RWPE2 (cell line): ENCODE data around the gene KLHL28.

ENCODE experiments used
- ATAC-seq: fragments of 200-7000 bp; cut with Tn5 transposase; 3 replicates; pipeline ENCODE4 v1.9.1; 2021; ENCODE audit warnings: low read depth
- DNase-seq: peaks from one replicate; pipeline ENCODE4 v3.0.0-alpha.2; 2020; ENCODE audit warnings: low spot score
- H3K27ac ChIP-seq: fragments of 450-650 bp; 2 replicates; pipeline ENCODE4 v1.5.1; 2017; ENCODE audit warnings: mild to moderate bottlenecking; ENCODE audit not compliant: poor library complexity, severe bottlenecking
- H3K27me3 ChIP-seq: fragments of 250-450 bp; sonication (Bioruptor Pico); 2 replicates; pipeline ENCODE4 v1.5.1; 2021; ENCODE audit warnings: mild to moderate bottlenecking, moderate library complexity; ENCODE audit not compliant: insufficient read depth, poor library complexity, severe bottlenecking
- H3K36me3 ChIP-seq: fragments of 250-450 bp; sonication (Bioruptor Pico); 2 replicates; pipeline ENCODE4 v1.5.1; 2020; ENCODE audit warnings: low read depth, mild to moderate bottlenecking, moderate library complexity
- H3K4me1 ChIP-seq: fragments of 250-450 bp; sonication (Bioruptor Pico); 2 replicates; pipeline ENCODE4 v1.5.1; 2021; ENCODE audit warnings: mild to moderate bottlenecking, moderate library complexity; ENCODE audit not compliant: insufficient read depth, poor library complexity, severe bottlenecking
- H3K4me3 ChIP-seq: fragments of 250-450 bp; sonication (Bioruptor Pico); 2 replicates; pipeline ENCODE4 v1.5.1; 2021; ENCODE audit warnings: mild to moderate bottlenecking, moderate library complexity; ENCODE audit not compliant: severe bottlenecking
- H3K9me3 ChIP-seq: fragments of 250-450 bp; sonication (Bioruptor Pico); 2 replicates; pipeline ENCODE4 v1.5.1; 2021; ENCODE audit warnings: mild to moderate bottlenecking, moderate library complexity; ENCODE audit not compliant: severe bottlenecking
- TF ChIP-seq, protein P1 (sequence below): fragments of 450-650 bp; IDR thresholded peaks from one replicate; pipeline ENCODE4 v1.5.1; 2017; ENCODE audit warnings: mild to moderate bottlenecking, moderate library complexity; ENCODE audit not compliant: poor library complexity, severe bottlenecking

The KLHL28 gene

DNA sequence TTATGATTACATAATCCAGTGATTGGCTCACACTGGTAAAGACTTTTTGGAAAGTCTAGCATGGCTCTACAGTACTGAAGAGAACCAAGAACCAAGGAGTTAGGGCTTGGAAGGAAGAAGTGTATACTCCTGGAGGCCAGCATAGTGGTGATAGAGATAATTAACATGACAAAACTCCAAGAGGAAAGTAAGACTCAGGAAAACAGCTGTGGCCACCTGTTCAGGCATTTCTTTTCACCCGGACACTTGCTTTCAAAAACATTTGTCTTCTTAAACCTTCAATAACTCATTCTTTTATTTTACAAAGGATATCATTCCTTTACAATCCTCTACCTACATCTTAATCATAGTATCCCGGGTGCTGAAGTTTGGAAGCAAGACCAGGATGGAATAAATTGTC is 50.9 kb downstream of the KLHL28 start:
- peaks cover 3% of the 10 kb centered on the region; the same call in 1 of the 2 replicates for H3K36me3 ChIP-seq
- ATAC-seq (no peak), DNase-seq (no peak)
- H3K27me3 ChIP-seq = no peaks in the 10 kb centered on the region
- no peaks in the 10 kb centered on the region for H3K9me3 ChIP-seq
- no peaks in the 10 kb centered on the region for H3K4me1 ChIP-seq
- no peak overlapping the region for H3K27ac ChIP-seq
- H3K4me3 ChIP-seq = no peak overlapping the region
- TF ChIP-seq, protein P1, sequence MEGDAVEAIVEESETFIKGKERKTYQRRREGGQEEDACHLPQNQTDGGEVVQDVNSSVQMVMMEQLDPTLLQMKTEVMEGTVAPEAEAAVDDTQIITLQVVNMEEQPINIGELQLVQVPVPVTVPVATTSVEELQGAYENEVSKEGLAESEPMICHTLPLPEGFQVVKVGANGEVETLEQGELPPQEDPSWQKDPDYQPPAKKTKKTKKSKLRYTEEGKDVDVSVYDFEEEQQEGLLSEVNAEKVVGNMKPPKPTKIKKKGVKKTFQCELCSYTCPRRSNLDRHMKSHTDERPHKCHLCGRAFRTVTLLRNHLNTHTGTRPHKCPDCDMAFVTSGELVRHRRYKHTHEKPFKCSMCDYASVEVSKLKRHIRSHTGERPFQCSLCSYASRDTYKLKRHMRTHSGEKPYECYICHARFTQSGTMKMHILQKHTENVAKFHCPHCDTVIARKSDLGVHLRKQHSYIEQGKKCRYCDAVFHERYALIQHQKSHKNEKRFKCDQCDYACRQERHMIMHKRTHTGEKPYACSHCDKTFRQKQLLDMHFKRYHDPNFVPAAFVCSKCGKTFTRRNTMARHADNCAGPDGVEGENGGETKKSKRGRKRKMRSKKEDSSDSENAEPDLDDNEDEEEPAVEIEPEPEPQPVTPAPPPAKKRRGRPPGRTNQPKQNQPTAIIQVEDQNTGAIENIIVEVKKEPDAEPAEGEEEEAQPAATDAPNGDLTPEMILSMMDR = no peak

- Histone ChIP-seq H3K4me1 (peaks cover 9% of the 10 kb centered on the region), H3K27ac (no peak overlapping the region), H3K4me3 (no peak overlapping the region), H3K9me3 (no peaks in the 10 kb centered on the region), H3K27me3 (no peaks in the 10 kb centered on the region), H3K36me3 (peaks cover 14% of the 10 kb centered on the region)
- TF ChIP-seq, protein P1 = no peak
- ATAC-seq (no peak), DNase-seq (no peak)
Observed at GRCh38 chr14:44901696-44902095, 60.1 kb downstream of the KLHL28 start.

DNA sequence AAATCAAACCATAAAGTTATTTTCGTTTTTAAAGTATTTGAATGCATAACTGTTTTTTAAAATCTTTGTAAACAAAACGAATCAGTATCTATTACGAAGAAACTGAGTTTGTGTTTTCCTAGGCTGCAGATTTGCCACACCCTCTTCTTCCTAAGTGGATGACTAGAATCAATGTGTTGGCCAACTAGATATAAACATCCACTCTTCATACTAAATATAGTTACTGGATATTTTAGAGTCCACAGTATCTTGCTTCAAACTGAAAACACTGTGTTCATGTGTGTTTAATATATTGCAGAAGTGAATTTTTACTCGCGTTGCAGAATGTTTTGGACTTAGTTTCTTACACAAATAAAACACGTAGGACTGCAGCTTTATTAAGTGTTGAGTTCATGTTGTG is 63.2 kb downstream of the KLHL28 start:
- Histone ChIP-seq H3K27ac (no peak overlapping the region), H3K4me3 (peak overlapping the region; percentile 91), H3K4me1 (peaks cover 18% of the 10 kb centered on the region), H3K9me3 (no peaks in the 10 kb centered on the region), H3K36me3 (no peaks in the 10 kb centered on the region), H3K27me3 (no peaks in the 10 kb centered on the region)
- TF ChIP-seq, protein P1 = no peak
- no peak for DNase-seq
- no peak for ATAC-seq

DNA sequence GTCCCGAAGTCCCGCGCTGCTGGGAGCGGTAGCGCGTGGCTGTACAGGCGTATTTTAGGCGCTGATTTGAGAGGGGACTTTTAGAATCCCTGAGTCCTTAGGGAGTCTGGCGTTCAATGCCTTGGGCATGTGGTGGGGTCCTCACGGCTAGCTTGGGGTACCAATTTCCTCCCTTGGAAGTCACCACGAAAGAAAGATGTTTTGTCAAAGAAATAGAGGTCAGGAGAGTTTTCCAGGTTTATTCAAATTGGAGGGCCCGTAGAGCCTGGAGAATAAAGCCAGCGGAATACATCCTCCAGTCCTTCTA is 63.9 kb downstream of the KLHL28 start:
- peak; percentile 55 for ATAC-seq
- H3K27me3 ChIP-seq = no peaks in the 10 kb centered on the region
- no peaks in the 10 kb centered on the region for H3K9me3 ChIP-seq
- peak overlapping the region; percentile 71 for H3K27ac ChIP-seq
- TF ChIP-seq, protein P1 = no peak
- no peak for DNase-seq
- peaks cover 18% of the 10 kb centered on the region for H3K4me1 ChIP-seq
- H3K4me3 ChIP-seq = peak overlapping the region; percentile 91
- no peaks in the 10 kb centered on the region for H3K36me3 ChIP-seq

GRCh38 chr14:44897041-44897844 is 64.5 kb downstream of the KLHL28 start:
- peak overlapping the region; percentile 91 for H3K4me3 ChIP-seq
- peak overlapping the region; percentile 71 for H3K27ac ChIP-seq
- no peaks in the 10 kb centered on the region for H3K9me3 ChIP-seq
- DNase-seq (peak; percentile 99), ATAC-seq (peak; percentile 95)
- H3K27me3 ChIP-seq = no peaks in the 10 kb centered on the region
- TF ChIP-seq, protein P1 = no peak
- H3K4me1 ChIP-seq = peaks cover 18% of the 10 kb centered on the region
- no peaks in the 10 kb centered on the region for H3K36me3 ChIP-seq
